GM23338 (cell line): ENCODE measurements around the gene DOCK11. TPM values are rescaled to one million over a fixed set of nuclear protein-coding genes. Genes with fewer than 3 reads are reported as not detected.

ENCODE experiments used
- ATAC-seq: fragments of 200-7000 bp; cut with Tn5 transposase; 3 replicates; pipeline ENCODE4 v1.9.1; 2020
- DNase-seq: peaks from one replicate; pipeline ENCODE4 v3.0.0-alpha.2; 2015; ENCODE audit warnings: low spot score
- H2AFZ ChIP-seq: fragments of 200-600 bp; sonication (generic); 2 replicates; pipeline ENCODE4 v1.8.0; 2016; ENCODE audit warnings: antibody characterized with exemption, mild to moderate bottlenecking, moderate library complexity
- H3F3A ChIP-seq: fragments of 200-600 bp; sonication (generic); replicated peaks from 2 replicates; pipeline ENCODE4 v1.8.0; 2017; ENCODE audit warnings: antibody characterized with exemption, mixed run types, low read depth
- H3K27ac ChIP-seq: fragments of 200-600 bp; sonication (generic); 2 replicates; pipeline ENCODE4 v1.6.1; 2016; ENCODE audit warnings: low read depth
- H3K27me3 ChIP-seq: fragments of 200-600 bp; sonication (generic); 2 replicates; pipeline ENCODE4 v1.8.0; 2016; ENCODE audit warnings: mild to moderate bottlenecking, mixed run types, moderate library complexity; ENCODE audit not compliant: insufficient read depth
- H3K36me3 ChIP-seq: fragments of 200-600 bp; sonication (generic); 2 replicates; pipeline ENCODE4 v1.8.0; 2016; ENCODE audit warnings: mild to moderate bottlenecking; ENCODE audit not compliant: insufficient read depth
- H3K4me1 ChIP-seq: fragments of 200-600 bp; sonication (generic); 2 replicates; pipeline ENCODE4 v1.8.0; 2016; ENCODE audit warnings: mild to moderate bottlenecking, moderate library complexity; ENCODE audit not compliant: insufficient read depth
- H3K4me2 ChIP-seq: fragments of 200-600 bp; sonication (generic); 2 replicates; pipeline ENCODE4 v1.7.1; 2017; ENCODE audit warnings: mixed run types
- H3K4me3 ChIP-seq: fragments of 200-600 bp; sonication (generic); 2 replicates; pipeline ENCODE4 v1.6.1; 2016; ENCODE audit warnings: mixed run types
- H3K79me2 ChIP-seq: fragments of 200-600 bp; sonication (generic); replicated peaks from 2 replicates; pipeline ENCODE4 v1.8.0; 2017; ENCODE audit warnings: mild to moderate bottlenecking; ENCODE audit not compliant: insufficient read depth
- H3K9me2 ChIP-seq: fragments of 200-600 bp; sonication (generic); 2 replicates; pipeline ENCODE4 v1.8.0; 2017; ENCODE audit not compliant: insufficient read depth
- H4K20me1 ChIP-seq: fragments of 200-600 bp; sonication (generic); replicated peaks from 2 replicates; pipeline ENCODE4 v1.8.0; 2017; ENCODE audit warnings: mild to moderate bottlenecking; ENCODE audit not compliant: insufficient read depth
- H3K27ac Mint-ChIP-seq: 2 replicates; pipeline ENCODE4 v1.8.0; 2020; ENCODE audit warnings: inconsistent platforms, mild to moderate bottlenecking, moderate library complexity, mixed read lengths
- H3K27me3 Mint-ChIP-seq: 3 replicates; pipeline ENCODE4 v1.8.0; 2022; ENCODE audit warnings: low read depth, mild to moderate bottlenecking, moderate library complexity, mixed read lengths, inconsistent platforms; ENCODE audit not compliant: insufficient read depth, poor library complexity
- H3K36me3 Mint-ChIP-seq: 3 replicates; pipeline ENCODE4 v1.8.0; 2021; ENCODE audit warnings: low read depth, mild to moderate bottlenecking, inconsistent platforms, moderate library complexity, mixed read lengths
- H3K4me1 Mint-ChIP-seq: 3 replicates; pipeline ENCODE4 v1.8.0; 2020; ENCODE audit warnings: mild to moderate bottlenecking, inconsistent platforms, mixed read lengths
- H3K4me3 Mint-ChIP-seq: 3 replicates; pipeline ENCODE4 v1.8.0; 2021; ENCODE audit warnings: moderate library complexity, mild to moderate bottlenecking, inconsistent platforms, mixed read lengths
- H3K9me3 Mint-ChIP-seq: 3 replicates; pipeline ENCODE4 v1.8.0; 2020; ENCODE audit warnings: moderate library complexity, mild to moderate bottlenecking, inconsistent platforms, mixed read lengths
- CREB1 ChIP-seq: fragments of 250-450 bp; sonication (Bioruptor Pico); IDR thresholded peaks from 2 replicates; pipeline ENCODE4 v1.5.0; 2020; ENCODE audit warnings: low read depth, mild to moderate bottlenecking, moderate library complexity
- EZH2 ChIP-seq: fragments of 200-600 bp; sonication (generic); IDR thresholded peaks from one replicate; pipeline ENCODE4 v1.8.0; 2017; ENCODE audit warnings: antibody characterized with exemption, mild to moderate bottlenecking, low read depth; ENCODE audit not compliant: unreplicated experiment
- EZH2phosphoT487 ChIP-seq: fragments of 200-600 bp; sonication (generic); IDR thresholded peaks from one replicate; pipeline ENCODE4 v1.8.1; 2018; ENCODE audit warnings: antibody characterized with exemption; ENCODE audit not compliant: unreplicated experiment
- POLR2AphosphoS5 ChIP-seq: IDR thresholded peaks from 2 replicates; pipeline ENCODE4 v1.6.1; 2016; ENCODE audit warnings: antibody characterized with exemption, low read depth
- REST ChIP-seq: IDR thresholded peaks from one replicate; pipeline ENCODE4 v1.6.1; 2018; ENCODE audit warnings: antibody characterized with exemption; ENCODE audit not compliant: unreplicated experiment
- STAT1 ChIP-seq: IDR thresholded peaks from one replicate; pipeline ENCODE4 v1.6.1; 2016; ENCODE audit warnings: antibody characterized with exemption; ENCODE audit not compliant: unreplicated experiment
- ZNF114 ChIP-seq: fragments of 250-450 bp; sonication (Bioruptor Pico); IDR thresholded peaks from 2 replicates; pipeline ENCODE4 v1.5.0; 2020; ENCODE audit warnings: mild to moderate bottlenecking, moderate library complexity
- ZNF462 ChIP-seq: fragments of 250-450 bp; sonication (Bioruptor Pico); IDR thresholded peaks from 2 replicates; pipeline ENCODE4 v1.5.0; 2020; ENCODE audit warnings: mild to moderate bottlenecking, moderate library complexity
- polyA plus RNA-seq: library from polyadenylated mRNA; unstranded; fragments of >200 nt; fragmentation: Nextera tagmentation; extraction: Ambion mirVana; gene quantifications from 2 replicates; pipeline ENCODE4 v1.2.1, GENCODE V29; 2016
- total RNA-seq: library from RNA; depleted of rRNA; stranded (reverse); fragments of >200 nt; shearing (Covaris generic); gene quantifications from 2 replicates; pipeline ENCODE4 v1.2.3, GENCODE V29; 2014
- TF ChIP-seq, protein P1 (sequence below): IDR thresholded peaks from 2 replicates; pipeline ENCODE4 v1.6.1; 2016; ENCODE audit warnings: antibody characterized with exemption

DOCK11 gene
- total and polyA plus RNA-seq, 2 experiments from 2014 or later, result 6.0 to 12.3 TPM

DNA sequence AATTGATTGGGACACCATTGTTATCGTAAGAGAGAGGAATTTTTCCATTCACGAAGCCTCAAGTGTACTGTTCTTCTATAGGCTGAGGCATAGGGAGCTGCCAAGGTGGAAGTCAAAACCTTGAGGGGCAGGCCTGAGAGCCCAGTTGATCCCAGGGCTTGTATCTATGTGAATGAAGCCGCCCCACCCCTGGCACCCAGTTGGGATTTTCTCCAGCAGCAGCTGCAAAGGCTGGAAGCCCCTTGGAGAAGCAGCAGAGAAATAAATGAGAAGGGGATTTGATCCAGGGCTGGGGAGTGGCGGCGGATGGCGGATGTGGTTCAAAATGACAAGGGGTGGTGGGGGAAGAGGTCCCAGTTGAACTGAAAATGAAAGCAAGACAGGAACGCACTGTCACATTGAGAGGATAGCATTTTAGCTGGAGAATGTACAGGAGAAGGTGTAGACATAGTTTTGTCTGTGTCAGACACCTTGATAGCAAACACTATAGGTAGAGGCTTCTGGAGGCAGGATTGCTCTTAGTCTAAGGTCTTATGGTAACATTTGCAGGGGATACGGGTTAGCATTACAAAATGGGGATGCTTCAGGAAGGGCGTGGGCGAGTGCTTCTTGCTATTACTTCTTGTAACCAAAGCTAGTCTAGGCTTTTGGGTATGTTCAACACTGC lies 32.6 kb downstream of the DOCK11 start:
- no peaks in the 10 kb centered on the region for H3K36me3 ChIP-seq
- H3F3A ChIP-seq, result no peaks in the 10 kb centered on the region
- DNase-seq (no peak), ATAC-seq (no peak)
- Mint-ChIP-seq H3K27ac (no peak overlapping the region; the same call in 1 of the 2 replicates), H3K27me3 (no peaks in the 10 kb centered on the region), H3K4me3 (no peak overlapping the region), H3K36me3 (no peaks in the 10 kb centered on the region), H3K9me3 (no peaks in the 10 kb centered on the region; the same call in 2 of the 3 replicates), H3K4me1 (peaks cover 23% of the 10 kb centered on the region)
- no peak overlapping the region for H2AFZ ChIP-seq
- no peak for TF ChIP-seq ZNF114 (CRISPR knock-in tag)
- no peak for TF ChIP-seq POLR2AphosphoS5
- no peak for TF ChIP-seq REST
- TF ChIP-seq ZNF462 (CRISPR knock-in tag), result no peak
- TF ChIP-seq EZH2, result no peak
- TF ChIP-seq, protein P1, sequence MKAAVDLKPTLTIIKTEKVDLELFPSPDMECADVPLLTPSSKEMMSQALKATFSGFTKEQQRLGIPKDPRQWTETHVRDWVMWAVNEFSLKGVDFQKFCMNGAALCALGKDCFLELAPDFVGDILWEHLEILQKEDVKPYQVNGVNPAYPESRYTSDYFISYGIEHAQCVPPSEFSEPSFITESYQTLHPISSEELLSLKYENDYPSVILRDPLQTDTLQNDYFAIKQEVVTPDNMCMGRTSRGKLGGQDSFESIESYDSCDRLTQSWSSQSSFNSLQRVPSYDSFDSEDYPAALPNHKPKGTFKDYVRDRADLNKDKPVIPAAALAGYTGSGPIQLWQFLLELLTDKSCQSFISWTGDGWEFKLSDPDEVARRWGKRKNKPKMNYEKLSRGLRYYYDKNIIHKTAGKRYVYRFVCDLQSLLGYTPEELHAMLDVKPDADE, result no peak
- TF ChIP-seq EZH2phosphoT487, result no peak
- no peak for TF ChIP-seq STAT1
- no peak for TF ChIP-seq CREB1 (CRISPR knock-in tag)
- no peaks in the 10 kb centered on the region for H3K9me2 ChIP-seq
- no peak overlapping the region for H3K4me3 ChIP-seq
- H4K20me1 ChIP-seq, result no peaks in the 10 kb centered on the region
- H3K4me2 ChIP-seq, result no peak overlapping the region
- H3K79me2 ChIP-seq, result no peaks in the 10 kb centered on the region
- peaks cover 4% of the 10 kb centered on the region for H3K4me1 ChIP-seq
- H3K27ac ChIP-seq, result no peak overlapping the region
- no peaks in the 10 kb centered on the region for H3K27me3 ChIP-seq
